Stimulated activated CD4-positive, alpha-beta T cell treated with anti-CD3 and anti-CD28 coated beads, Interleukin-15, amount 100 ng/mL, for 48 hours (primary cell): ENCODE results near the gene ATP6V1E1.

Experiments used
- DNase-seq, 2 donors: peaks; one replicate each; pipeline ENCODE4 v3.0.0-alpha.2; 2020; ENCODE audit warnings: low read depth in 2 of 2

ATP6V1E1 gene

GRCh38 chr22:17542452-17542851 is 86.1 kb downstream of the ATP6V1E1 start:
- DNase-seq = no peak
